Motor neuron (in vitro differentiated cells): ENCODE measurements around the gene ENTPD1. TPM values are rescaled to one million over a fixed set of nuclear protein-coding genes. Genes with fewer than 3 reads are reported as not detected.

Experiments
- ATAC-seq, 8 experiments: fragments of 200-7000 bp; cut with Tn5 transposase; replicated peaks in 6 of 8; 2 replicates each; pipeline ENCODE4 v1.8.0; 2021; ENCODE audit warnings: mild to moderate bottlenecking in 8 of 8, moderate library complexity in 8 of 8
- H3K27ac ChIP-seq, 2 donors: fragments of 250-450 bp; sonication (Bioruptor Pico); 2 replicates each; pipeline ENCODE4 v1.9.0; 2021; ENCODE audit warnings: antibody characterized with exemption in 2 of 2, mild to moderate bottlenecking in 2 of 2, moderate library complexity in 1 of 2
- H3K4me1 ChIP-seq, 2 donors: fragments of 250-450 bp; sonication (Bioruptor Pico); replicated peaks in 1 of 2; 2 replicates each; pipeline ENCODE4 v1.6.1; 2021; ENCODE audit warnings: antibody characterized with exemption in 2 of 2, mild to moderate bottlenecking in 2 of 2, moderate library complexity in 1 of 2
- H3K4me3 ChIP-seq, 5 donors: fragments of 250-450 bp; sonication (Bioruptor Pico); 2 replicates each; pipeline ENCODE4 v1.9.0; 2021; ENCODE audit warnings: antibody characterized with exemption in 5 of 5, mild to moderate bottlenecking in 5 of 5, moderate library complexity in 4 of 5
- WGBS, 10 experiments: fragments of 450-650 bp; shearing (Covaris generic); methylation state at CpG; one replicate each; pipeline ENCODE4 v1.0.0; 2022; 5-methylcytosine and 5-hydroxymethylcytosine counted together
- in situ Hi-C, 9 experiments: fragments of 400-800 bp; cut with MboI; loops; one replicate each; pipeline ENCODE4 v1.15.0; 2021; ENCODE audit warnings: low sequenced_read_pairs in 9 of 9, low pct_unique_long_range_greater_than_20kb in 2 of 9; ENCODE audit not compliant: unreplicated experiment in 9 of 9
- total RNA-seq, 8 experiments: library from RNA; unstranded; fragments of 300-600 nt; gene quantifications; 2 replicates each; pipeline versions ENCODE4 v1.2.3 to v1.2.4, GENCODE V29; 2022

Gene ENTPD1
- total RNA-seq, 8 experiments from 2014 or later, result 1.4 to 26.7 (median 3.7) TPM

GRCh38 chr10:95831515-95831914, 75.6 kb downstream of the ENTPD1 start:
- Histone ChIP-seq H3K4me1 (no peaks in the 10 kb centered on the region), H3K4me3 (no peak overlapping the region)
- in situ Hi-C loops, result loop anchor here in 1 of 9 experiments (25.0 kb wide), 1 partner anchor 119 kb away; no protein-coding TSS in a partner anchor

DNA sequence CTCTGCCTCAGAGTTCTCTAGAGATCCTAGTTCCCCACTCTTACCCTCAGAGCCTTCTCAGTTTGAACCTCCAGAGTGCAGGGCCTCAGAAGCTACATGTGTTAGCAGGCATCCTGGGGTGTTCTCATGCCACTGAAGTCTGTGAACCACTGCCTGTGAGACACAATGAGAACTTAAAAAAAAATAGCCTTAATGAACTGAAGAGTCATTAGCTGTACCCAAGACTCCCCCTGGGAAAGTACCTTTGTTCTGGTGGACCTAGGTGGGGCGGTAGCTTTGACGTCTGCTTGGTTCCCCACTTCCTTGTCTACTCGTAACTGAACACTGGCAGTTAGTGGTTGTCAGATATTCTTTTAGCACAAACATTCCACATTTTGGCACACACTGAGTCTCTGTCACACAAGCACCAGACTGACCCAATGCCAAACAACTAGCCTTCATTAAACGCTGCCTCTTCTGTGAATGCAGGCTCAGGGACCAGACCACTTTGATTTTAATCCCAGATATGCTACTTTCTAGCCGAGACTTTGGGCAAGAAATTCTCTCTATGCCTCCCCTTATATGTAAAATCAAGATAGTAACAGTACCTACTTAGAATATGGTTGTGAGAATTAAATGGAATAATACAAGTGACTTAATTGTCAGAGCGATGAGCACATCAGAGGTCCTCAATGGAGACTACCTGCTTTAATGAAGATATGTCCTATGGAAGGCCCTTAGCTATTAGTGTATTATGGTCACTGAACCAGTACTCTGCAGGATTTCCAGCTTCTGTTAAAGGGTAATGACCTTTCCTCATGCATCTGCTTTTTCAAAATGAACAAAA, 76.5 kb downstream of the ENTPD1 start:
- WGBS, 10 experiments, result 13 to 100% (median 92%) methylated on average over 1 to 6 of the region's 6 CpGs
- in situ Hi-C loops, result loop anchor here in 1 of 9 experiments (25.0 kb wide), 1 partner anchor 120 kb away; no protein-coding TSS in a partner anchor
- Histone ChIP-seq H3K4me3 (no peak overlapping the region), H3K4me1 (no peaks in the 10 kb centered on the region), H3K27ac (no peak overlapping the region)
- no peak for ATAC-seq

More at GRCh38 chr10:95831515-95831914, 75.6 kb downstream of the ENTPD1 start:
- no peak overlapping the region for H3K27ac ChIP-seq
- no peak for ATAC-seq

DNA sequence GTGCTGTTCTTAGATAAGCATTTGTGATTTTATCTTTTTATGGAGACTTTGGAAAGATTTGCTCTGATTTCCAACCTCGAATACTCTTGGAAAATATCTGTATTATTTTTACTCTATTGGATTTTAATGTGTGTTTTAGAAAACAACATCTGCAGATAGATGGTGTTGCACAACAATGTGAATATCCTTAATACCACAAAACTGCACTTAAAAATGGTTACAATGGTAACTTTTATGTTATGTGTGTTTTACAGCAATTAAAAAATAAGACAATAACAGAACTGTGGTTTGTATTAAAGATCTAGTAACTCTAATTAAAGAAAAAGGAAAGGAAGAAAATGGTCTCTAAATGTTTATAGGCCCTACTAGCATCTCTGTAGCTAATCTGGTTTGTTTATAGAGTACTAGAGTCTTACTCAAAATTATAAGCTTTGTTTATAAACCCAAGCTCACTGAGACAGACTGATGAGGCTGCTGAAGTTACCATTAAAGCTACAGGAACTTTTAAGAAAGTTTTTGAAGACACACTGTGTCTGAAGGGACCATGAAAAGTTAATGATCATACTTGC, 77.2 kb downstream of the ENTPD1 start:
- WGBS, 10 experiments, result 0 to 83% (median 47%) methylated on average over 1 of the region's 1 CpG

DNA sequence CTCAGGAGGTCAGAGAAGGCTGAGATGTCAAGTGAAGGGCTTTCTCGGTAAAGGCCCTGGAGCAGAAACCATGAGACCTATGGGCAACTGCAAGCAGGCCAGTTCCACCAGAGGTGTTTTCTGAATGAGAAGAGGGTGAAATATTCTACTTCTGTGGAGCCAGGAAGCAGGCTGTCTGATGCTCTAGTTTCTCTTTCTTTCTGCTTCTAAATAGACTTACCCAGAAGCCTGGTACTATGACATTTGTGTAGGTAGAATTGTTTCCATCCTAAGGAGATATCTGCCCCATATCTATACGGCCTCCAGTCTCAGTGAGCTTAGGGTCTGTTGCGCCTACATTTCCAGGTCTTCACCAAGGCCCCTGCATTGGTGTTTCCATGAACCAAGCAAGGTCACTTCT, 78.4 kb downstream of the ENTPD1 start:
- Histone ChIP-seq H3K27ac (no peak overlapping the region), H3K4me1 (no peaks in the 10 kb centered on the region), H3K4me3 (no peak overlapping the region)
- ATAC-seq, result no peak
- in situ Hi-C loops, result loop anchor here in 1 of 9 experiments (25.0 kb wide), 1 partner anchor 122 kb away; no protein-coding TSS in a partner anchor
- 67 to 96% (median 87%) methylated on average over 1 to 3 of the region's 3 CpGs; no CpG with 5 or more reads in 4 of the 10 experiments for WGBS, 10 experiments

More for the DNA sequence above, 77.2 kb downstream of the ENTPD1 start:
- in situ Hi-C loops, result loop anchor here in 1 of 9 experiments (25.0 kb wide), 1 partner anchor 121 kb away; no protein-coding TSS in a partner anchor
- Histone ChIP-seq H3K4me3 (no peak overlapping the region), H3K27ac (no peak overlapping the region), H3K4me1 (no peaks in the 10 kb centered on the region)
- no peak for ATAC-seq

- Histone ChIP-seq H3K4me3 (no peak overlapping the region), H3K27ac (no peak overlapping the region), H3K4me1 (no peaks in the 10 kb centered on the region)
- ATAC-seq, result no peak
- WGBS, 10 experiments, result 24 to 94% (median 70%) methylated on average over 1 to 2 of the region's 2 CpGs; no CpG with 5 or more reads in 1 of the 10 experiments
- in situ Hi-C loops, result loop anchor here in 1 of 9 experiments (25.0 kb wide), 1 partner anchor 123 kb away; no protein-coding TSS in a partner anchor
Observed at GRCh38 chr10:95835149-95835860, 79.3 kb downstream of the ENTPD1 start.

GRCh38 chr10:95835911-95836310, 79.9 kb downstream of the ENTPD1 start:
- in situ Hi-C loops, result loop anchor here in 1 of 9 experiments (25.0 kb wide), 1 partner anchor 124 kb away; no protein-coding TSS in a partner anchor
- ATAC-seq, result no peak
- no peaks in the 10 kb centered on the region for H3K4me1 ChIP-seq
- H3K27ac ChIP-seq, result no peak overlapping the region
- no peak overlapping the region for H3K4me3 ChIP-seq

DNA sequence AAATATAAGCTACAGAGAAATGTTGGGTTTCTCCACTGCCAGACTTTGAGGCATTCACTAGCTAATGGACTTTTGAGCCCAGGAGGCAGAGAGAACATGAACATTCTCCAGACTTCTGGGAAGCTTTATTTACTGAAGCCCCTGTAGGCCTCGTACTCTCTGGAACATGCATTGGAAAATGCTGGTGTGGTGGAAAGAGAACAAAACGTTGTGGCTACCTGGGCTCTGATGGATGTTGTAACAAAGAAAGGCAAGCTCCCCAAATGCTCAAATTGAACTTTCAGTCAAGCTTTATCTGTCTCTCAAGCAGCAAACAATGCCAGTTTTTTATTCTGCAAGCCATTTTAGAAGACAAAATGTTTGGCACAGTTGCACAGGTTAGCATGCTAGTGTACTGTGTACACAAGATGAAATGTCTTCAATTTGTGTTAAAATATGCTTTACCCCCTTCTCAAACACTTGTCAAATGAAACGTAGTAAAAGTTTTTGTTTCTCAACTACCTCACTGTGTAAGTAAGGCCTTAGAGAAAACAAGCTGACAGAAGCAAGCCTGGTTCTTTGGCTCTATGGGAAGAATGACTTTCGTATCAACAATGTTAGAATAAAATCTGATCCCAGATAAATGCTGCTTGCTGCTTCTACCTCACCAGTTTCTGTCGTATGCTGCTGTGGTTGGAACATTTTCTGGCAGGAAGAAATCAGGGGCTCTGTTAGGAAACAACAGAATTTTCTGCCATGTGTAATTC, 80.8 kb downstream of the ENTPD1 start:
- WGBS, 10 experiments, result 0 to 67% (median 42%) methylated on average over 2 to 5 of the region's 5 CpGs; no CpG with 5 or more reads in 1 of the 10 experiments
- Histone ChIP-seq H3K4me1 (no peaks in the 10 kb centered on the region), H3K27ac (no peak overlapping the region), H3K4me3 (no peak overlapping the region)
- no peak for ATAC-seq
- in situ Hi-C loops, result loop anchor here in 1 of 9 experiments (25.0 kb wide), 1 partner anchor 124 kb away; no protein-coding TSS in a partner anchor

- no peak for ATAC-seq
- Histone ChIP-seq H3K27ac (no peak overlapping the region), H3K4me1 (no peaks in the 10 kb centered on the region), H3K4me3 (no peak overlapping the region)
- 0 to 20% (median 20%) methylated on average over 1 of the region's 1 CpG; no CpG with 5 or more reads in 5 of the 10 experiments for WGBS, 10 experiments
- in situ Hi-C loops, result loop anchor here in 1 of 9 experiments (25.0 kb wide), 1 partner anchor 125 kb away; no protein-coding TSS in a partner anchor
Observed at GRCh38 chr10:95837356-95837776, 81.4 kb downstream of the ENTPD1 start.

GRCh38 chr10:95837783-95838182, 81.8 kb downstream of the ENTPD1 start:
- no peak for ATAC-seq
- 59 to 100% (median 94%) methylated on average over 1 to 3 of the region's 3 CpGs; no CpG with 5 or more reads in 5 of the 10 experiments for WGBS, 10 experiments
- H3K27ac ChIP-seq, result no peak overlapping the region
- in situ Hi-C loops, result loop anchor here in 1 of 9 experiments (25.0 kb wide), 1 partner anchor 125 kb away; no protein-coding TSS in a partner anchor
- H3K4me1 ChIP-seq, result no peaks in the 10 kb centered on the region
- H3K4me3 ChIP-seq, result no peak overlapping the region

DNA sequence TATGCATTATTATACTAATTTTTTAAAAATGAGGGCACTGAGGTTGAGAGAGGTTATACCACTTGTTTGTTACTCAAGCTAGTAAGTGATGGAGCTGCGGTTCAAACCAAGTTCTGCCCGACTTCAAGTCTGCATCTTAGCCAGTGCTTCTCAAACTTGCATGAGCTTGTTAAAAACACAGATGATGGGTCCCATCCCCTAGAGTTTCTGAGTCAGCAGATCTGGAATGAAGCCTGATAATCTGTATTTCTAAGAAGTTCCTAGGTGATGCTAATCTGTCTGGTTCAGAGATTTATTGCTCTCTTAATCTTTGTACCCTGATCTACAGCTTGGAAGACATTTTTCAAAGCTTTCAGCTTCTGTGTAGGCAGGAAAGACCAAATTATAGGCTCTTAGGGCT, 84.2 kb downstream of the ENTPD1 start:
- no peak overlapping the region for H3K4me3 ChIP-seq
- no peak overlapping the region for H3K27ac ChIP-seq
- no peak for ATAC-seq
- WGBS, 10 experiments, result 6 to 100% (median 55%) methylated on average over 1 to 2 of the region's 2 CpGs; no CpG with 5 or more reads in 2 of the 10 experiments
- in situ Hi-C loops, result loop anchor here in 2 of 9 experiments (10.0 to 25.0 kb wide), 2 partner anchors 128 to 145 kb away; partner anchors contain the start of gene TCTN3 (in 1 of the 2)
- no peaks in the 10 kb centered on the region for H3K4me1 ChIP-seq

DNA sequence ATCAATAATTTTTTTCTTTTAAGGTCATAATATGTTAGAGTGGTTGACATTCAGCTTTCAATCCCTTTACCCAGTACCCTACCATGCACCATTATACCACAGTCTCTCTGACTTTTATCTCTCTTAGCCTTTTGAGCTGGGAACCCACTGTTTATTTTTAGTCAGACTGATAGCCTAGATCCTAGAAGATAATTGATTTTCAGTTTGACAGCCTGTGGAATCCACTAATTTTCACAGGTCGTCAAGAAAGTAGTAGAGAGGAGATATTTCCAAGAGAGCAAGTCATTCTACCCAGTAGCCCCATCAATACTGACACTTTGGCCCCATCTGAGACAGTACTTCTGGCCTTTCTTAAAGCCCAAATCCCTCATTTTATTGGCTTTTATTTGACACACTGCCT, 84.7 kb downstream of the ENTPD1 start:
- in situ Hi-C loops, result loop anchor here in 2 of 9 experiments (10.0 to 25.0 kb wide), 2 partner anchors 128 to 146 kb away; partner anchors contain the start of gene TCTN3 (in 1 of the 2)
- ATAC-seq, result no peak
- Histone ChIP-seq H3K4me1 (no peaks in the 10 kb centered on the region), H3K27ac (no peak overlapping the region), H3K4me3 (no peak overlapping the region)
- 0 to 40% (median 10%) methylated on average over 1 of the region's 1 CpG; no CpG with 5 or more reads in 5 of the 10 experiments for WGBS, 10 experiments
